NCI-H345 treated with DMSO at 0.1 percent for 48 hours (cell line): Measurements from ENCODE around the gene MSL3.

Experiments
- DNase-seq: peaks from one replicate; lab custom pipeline; 2025; ENCODE audit not compliant: unreplicated experiment; lab: John Stamatoyannopoulos, UW

Gene MSL3

DNA sequence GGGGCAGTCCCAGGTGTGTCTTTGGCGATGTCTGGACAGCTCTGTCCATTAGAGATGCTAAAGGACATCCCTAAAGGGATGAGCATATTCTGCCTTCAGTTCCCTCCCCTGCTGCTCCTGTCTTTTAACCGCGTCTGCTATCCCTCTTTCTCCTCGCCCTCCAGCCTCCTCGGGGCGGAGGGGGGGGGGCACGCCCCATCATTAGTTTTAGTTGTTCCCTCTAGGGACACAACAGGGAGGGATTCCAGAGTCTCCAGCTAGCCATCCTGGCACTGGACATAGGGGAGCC is 1.1 kb downstream of the MSL3 start:
- DNase-seq = no peak

DNA sequence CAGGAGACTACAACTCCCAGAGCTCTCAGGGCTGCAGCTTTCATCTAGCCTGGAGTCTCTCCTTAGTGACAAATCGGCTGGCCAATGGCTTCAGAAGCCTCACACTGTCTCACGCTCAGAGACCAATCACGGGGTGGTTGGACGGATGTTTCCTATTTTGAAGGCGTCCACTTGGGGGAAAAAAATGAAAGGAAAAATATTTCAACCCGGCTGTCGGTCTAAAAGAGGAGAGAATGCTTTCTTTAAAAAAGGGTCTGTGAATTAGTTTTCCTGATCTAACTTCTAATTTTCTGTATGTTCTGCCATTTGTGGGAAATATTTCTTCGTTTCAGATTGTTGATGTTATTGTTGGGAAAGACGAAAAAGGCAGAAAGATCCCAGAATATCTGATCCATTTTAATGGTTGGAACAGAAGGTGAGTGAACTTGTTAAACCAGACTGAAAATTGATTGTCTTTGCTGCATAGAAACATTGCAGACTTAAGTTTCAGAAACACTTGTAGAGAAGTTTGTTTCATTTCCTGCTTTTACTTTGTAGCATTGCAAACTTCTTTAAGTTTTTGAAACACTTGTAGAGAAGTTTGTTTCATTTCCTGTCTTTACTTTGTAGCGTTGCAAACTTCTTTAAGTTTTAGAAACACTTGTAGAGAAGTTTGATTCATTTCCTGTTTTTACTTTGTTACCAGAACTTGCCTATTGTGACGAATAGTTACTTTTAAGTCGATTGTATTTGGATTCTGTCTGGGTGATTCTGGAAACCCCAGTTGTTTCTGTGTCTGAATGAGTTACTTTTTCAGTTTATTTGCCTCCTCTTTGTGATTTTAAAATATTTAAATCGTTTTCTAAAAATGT is 1.6 kb downstream of the MSL3 start:
- peak; percentile 76 for DNase-seq

DNA sequence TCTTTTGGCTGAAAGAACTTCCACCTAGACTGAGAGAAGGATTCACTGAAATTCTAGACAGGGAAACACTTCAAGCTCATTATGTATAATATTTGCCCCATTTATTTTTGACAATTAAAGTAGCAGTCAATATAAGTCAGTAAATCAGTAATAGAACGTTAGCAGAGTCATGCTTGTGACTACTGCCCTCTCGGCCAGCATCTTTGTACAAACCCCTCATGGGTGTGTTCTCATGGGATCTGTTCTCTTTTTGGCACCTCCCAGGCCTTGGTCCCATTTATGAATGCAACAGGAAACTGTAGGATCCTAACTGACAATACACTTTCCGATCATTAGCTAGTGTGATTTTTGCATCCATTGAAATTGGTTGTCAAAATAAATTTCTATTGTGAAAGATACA is 2.9 kb downstream of the MSL3 start:
- no peak for DNase-seq

DNA sequence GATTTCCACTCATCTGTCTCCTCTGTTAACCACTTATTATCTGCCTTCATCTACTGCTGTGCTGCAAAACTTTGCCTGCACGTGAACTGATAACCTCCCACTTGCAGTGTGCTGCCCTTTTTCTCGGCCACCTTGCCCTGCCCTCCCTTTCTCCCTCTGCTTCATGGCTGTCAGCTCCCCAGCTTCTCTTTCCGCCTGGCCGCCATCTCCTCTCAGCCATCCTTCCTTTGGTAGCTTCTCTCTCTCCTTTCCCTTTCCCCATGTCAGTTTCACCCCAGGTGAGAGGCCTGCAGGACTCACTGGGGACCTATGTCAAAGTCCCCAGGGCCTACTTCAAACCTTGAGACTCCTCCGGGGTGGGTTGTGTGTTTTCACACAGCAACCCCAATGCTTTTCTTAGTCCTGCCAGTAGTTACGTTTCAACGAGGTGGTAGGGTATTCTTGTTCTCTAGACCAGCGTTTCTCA is 6.6 kb downstream of the MSL3 start:
- DNase-seq = no peak

DNA sequence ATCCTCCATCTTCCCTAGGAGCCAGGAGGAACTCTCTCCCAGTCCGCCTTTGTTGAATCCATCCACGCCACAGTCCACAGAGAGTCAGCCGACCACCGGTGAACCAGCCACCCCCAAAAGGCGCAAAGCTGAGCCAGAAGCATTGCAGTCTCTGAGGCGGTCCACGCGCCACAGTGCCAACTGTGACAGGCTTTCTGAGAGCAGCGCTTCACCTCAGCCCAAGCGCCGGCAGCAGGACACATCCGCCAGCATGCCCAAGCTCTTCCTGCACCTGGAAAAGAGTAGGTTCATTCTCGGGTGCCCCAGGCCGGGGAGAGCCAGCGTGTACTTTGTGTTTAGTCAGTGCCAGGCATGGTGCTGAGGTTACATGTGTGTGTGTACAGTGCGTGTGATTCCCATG is 7.4 kb downstream of the MSL3 start:
- no peak for DNase-seq

DNA sequence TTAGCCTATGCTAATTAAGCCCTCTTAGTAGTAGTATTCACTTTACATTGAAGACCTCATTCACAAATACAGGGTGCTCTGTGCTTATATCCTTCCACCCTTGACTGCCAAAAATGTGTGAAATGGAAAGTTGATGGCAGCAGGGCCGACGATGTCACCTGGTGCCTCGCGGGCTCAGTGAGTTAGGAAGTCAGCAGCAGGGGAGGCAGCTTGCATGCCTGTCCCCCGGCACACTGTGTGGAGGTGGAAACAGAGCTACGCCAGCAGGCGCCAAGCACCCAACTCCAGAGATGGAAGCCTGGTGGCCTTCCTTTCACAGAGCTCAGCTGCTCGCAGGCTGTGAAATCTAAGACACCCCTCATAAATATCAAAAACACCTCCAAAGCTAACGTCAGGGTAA is 8.4 kb downstream of the MSL3 start:
- no peak for DNase-seq

DNA sequence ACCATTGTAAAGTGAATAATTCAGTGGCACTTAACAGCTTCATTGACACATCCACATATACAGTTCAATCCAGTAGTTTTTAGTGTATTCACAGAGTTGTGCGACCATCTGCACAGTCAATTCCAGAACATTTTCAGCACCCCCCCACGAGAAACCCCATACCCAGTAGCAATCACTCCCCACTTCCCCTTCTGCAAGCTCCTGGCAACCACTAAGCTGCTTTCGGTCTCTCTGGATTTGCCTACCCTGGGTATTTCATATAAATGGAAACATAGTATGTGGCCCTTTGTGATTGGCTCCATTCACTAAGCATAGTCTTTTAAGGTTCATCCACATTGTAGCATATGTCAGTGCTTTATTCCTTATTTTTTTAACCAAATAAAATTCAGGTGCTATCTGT is 10.0 kb downstream of the MSL3 start:
- no peak for DNase-seq

DNA sequence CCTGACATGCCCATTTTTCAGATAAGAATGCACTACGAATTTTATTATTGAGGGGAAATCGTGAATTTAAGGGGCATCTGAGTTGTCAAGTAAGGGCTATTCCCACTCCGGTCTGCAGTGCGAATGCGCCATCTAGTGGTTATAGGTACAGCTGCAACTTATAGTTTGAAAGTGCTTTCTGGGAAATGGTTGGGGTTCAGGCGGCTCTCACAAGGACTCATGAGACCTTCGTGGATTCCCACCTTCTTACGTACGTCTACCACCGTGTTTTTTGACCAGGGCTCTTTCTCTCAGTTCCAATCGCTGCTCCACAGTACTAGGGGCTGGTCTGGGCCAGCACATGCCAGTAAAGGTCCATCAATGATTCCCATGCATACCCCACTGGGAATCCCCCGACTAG is 12.3 kb downstream of the MSL3 start:
- peak; percentile 37 for DNase-seq

DNA sequence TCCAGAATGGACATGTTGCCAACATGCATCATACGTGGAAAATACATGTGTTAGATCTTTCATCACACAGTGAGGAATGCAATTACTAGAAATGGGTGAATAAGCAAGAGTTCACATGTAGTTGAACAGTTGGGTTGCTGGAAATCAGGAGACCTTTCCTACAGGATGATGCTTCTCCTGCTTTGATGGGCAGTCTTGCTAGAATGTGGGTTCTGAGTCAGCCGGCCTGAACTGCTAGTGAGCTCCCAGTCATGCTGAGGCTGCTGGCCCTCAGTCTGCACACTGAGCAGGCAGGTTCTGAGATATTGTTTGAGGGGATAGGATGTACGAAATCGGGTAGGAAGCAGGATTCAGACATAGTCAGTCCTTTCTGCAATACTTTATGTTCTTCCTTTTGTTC is 20.2 kb downstream of the MSL3 start:
- DNase-seq = no peak

DNA sequence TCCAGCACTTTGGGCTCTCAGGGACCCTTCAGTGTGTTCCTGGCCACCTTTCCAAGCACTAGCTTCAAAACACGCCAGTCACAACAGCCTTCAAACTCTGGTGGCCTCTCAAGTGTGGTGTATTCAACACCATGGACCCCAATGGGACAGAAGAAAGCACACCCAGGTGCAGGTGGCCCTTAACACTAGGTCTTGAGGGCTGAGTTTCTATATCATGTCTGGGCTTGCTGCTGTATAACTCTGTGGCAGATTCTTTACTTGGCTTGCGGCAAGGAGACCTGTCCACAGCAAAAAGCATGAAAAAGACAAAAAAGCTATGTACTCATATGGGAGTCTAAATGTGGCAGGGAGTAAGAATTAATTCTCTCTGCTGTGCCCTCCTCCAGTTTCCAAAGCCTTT is 23.1 kb downstream of the MSL3 start:
- DNase-seq = no peak

DNA sequence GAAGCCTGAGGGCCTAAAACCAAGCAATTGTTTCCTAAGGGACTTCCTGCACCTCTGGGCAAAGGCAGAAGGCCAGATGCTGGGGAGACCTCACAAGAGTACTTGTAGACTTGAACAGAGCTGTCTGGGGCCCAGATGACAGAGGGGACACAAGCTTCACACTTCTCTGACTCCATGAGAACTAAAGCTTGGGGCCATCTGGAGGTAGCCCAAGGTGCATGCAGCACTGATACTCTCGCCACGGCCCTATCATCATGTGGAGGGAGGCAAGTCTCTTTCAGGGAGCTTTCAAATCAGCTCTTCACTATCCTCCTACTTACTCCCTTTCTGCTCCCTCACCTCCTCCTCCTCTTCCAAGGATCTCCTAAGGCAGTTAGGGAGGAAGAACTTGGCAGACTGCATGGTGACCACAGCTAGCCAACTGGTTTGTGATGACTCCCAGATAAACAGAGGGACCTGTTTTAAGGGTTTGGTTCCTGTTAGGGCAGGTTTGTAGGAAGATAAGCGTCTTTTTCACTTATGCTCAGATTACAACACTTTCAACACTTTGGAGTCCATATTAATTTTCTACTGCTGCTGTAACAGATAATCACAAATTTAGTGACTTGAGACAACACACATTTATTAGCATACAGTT is 23.8 kb downstream of the MSL3 start:
- no peak for DNase-seq

DNA sequence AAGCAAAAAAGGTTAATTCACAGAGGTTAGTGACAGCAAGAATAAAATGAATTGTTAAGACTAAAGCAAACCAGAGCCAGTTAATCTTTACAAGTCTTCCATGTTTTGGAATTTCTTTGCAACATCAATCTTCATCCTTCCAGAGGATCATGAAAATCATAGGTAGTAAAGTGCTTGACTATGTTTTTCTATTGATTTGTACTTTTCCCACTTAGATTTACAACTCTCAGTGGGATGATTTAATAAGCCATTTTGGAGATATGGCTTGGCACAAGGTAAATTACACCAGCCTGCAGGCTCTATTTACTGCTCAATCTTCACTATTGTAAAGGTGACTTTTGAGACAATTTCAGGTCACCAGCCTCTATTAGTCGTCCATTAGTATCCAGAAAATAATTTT is 26.5 kb downstream of the MSL3 start:
- DNase-seq = no peak

DNA sequence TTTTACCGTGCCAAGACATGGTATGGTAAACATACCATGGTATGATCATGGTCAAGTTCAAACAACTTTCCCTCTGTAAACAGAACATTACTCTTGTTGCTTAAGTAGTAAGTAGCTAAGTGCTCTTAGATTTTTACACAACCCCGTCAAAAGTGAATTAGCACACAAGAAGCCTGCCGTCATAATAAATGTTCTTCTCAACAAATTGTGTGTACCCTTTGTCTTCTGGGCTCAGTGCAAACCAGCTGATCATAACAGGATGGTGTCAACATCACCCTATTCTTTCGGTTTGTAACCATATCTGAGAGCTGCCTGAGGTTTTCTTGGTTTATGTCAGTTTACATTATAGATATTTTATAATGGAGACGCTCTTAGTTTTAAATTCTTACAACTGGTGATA is 28.8 kb downstream of the MSL3 start:
- no peak for DNase-seq

DNA sequence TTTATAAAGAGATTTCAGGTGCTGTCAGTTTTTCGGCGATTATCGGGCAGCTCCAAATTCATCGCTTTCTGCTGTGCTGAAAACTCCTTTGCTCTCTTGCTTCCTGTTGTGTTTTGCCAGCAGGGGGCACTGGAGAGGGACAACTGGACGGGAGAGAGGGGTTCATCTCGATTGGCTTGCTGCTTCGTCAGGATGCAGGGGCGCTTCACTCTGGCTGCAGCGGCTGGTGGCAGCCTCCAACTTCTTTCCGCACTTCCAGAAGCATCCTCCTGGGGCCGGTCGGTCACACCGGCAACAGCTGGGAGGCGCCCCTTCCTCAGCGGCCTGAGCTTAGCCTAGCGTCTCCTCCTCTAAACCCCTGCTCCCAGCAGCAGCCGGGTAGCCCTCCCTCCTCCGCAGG is 29.5 kb downstream of the MSL3 start:
- no peak for DNase-seq

DNA sequence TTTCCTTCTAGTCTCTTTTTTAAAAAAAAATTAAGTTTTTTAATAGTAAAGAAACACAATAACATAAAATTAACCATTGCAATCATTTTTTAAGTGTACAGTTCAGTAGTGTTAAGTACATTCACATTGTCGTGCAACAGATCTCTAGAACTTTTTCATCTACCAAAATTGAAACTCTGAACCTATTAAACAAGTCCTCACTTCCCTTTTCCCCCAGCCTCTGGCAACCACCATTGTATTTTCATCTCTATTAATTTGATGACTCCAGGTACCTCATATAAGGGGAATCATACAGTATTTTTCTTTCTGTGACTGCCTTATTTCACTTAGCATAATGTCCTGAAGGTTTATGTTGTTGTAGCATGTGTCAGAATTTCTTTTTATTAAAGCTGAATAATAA is 31.8 kb downstream of the MSL3 start:
- no peak for DNase-seq

DNA sequence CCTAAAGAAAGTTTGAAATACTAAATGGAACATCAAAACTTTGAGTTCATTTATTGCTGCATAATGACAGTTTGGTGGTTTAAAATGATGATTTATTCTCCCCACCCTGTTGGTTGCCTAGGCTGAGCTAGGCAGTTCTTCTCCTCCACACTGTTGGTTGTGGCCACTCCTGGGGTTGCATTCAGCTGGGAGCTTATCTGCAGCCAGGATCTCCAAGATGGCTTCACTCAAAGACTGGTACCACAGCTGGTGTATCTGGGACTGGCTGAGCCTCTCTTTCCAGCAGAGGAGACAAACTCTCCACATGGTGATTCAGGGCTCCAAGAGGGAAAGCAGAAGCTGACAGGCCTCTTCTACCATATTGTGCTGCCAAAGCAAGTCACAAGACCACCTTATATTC is 33.1 kb downstream of the MSL3 start:
- DNase-seq = no peak

DNA sequence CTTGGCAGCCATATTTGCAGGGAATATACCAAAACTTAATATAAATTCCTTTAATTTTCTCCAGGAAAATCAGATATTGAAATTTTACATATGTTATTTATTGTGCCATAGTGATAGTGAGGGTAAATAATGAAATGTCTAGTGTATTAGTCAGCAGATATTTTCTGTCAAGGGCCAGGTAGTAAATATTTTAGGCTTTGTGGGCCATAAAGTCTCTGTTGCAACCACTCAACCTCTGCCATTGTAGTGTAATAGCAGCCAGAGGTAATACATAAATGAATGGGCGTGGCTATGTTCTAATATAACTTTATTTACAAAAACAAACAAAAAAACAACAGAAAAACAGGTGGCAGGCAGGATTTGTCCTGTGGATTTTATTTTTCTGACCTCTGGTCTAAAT is 33.5 kb downstream of the MSL3 start:
- DNase-seq = no peak

DNA sequence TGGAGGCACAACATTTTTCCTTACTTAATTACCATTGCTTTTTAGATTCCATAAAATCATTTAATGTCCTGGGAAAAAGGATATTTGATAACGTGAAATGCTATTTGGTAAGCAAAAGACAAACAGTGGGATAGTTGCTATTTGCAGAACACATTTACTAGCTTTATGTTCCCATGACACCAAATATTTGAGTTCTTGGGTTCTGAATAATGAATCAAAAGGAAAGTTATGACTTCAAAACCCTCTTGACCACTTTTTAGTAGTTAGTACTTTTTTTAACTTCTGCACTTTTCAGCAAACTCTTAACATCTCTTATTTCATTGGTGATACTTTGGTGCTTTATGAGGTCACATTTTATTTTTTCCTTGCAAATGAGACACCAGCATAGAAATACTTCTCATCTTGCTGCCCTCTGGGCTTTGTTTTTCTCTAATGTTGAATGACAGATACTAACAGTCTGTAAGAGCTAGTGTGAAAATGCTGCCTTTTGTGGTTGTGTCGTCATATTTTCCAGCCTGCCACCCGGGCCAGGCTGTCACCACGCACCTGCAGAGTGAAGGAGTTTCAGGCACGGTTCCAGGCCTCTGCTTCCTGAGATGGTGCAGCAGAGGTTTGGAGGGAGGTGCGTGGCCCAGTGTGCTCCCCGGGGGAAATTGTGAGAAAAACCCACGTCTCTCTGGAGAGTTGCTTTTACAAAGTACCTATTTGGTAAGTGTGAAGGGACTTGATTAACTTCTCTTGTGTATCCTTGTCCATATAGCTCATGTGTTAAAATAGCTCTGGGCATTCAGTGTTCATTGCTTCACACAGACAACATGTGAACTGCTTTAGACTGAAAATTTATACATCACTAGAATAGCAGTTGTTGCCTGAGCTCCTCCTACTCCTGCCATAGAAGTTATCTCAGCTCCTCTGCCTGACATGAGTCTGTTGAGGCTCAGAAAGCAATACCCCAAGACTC is 34.7 kb downstream of the MSL3 start:
- DNase-seq = no peak

DNA sequence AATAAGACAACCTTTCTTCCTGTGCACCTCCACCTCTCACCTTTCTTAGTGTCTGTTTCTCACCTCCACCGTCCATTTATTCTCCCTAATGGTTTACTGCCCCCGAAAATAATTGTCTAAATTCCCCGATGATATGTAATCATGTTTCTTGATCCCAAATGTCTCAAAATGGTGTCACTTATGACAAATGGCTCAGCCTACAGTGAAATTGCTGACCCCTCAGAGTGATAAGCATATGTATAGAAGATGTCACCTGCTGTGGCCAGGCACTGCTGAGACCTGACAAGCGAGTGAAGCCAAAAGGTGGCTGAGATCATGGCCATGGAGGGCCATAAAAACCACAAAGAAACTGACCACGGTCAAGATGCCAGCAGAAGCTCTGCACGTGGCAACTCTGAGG is 35.7 kb downstream of the MSL3 start:
- no peak for DNase-seq

DNA sequence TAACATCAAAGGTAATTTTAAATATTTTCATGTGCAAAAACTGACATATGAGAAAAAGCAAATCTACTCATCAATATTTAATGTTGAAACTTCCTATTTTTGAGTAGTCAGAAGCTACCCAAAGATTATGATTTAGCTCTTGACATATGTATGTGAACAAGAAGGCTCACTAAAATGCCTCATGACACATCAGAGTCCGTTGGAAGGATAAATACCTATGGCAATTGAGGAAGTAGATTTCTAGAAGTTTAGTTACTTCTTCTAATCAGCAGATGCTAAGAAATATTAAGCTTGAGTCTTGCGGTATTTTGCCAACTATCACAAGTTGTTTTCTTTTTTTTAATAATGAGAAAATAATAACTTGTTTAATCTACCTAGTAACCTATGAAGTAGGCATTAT is 55.3 kb downstream of the MSL3 start:
- no peak for DNase-seq
